Right hindlimb (tissue), 1 donor: ENCODE measurements around the gene MAN1B1.
"Not testable (repeated sequence)": the region's sequence is repeated elsewhere in the genome, so short reads cannot be mapped to it uniquely, and the experiment has no call there.

ENCODE experiments used
- DNase-seq: peaks from one replicate; pipeline ENCODE4 v3.0.0-alpha.2; 2018

The MAN1B1 gene

GRCh38 chr9:137052998-137053943, 33.5 kb upstream of the MAN1B1 start:
- DNase-seq = no peak

- DNase-seq = no peak
Measured at GRCh38 chr9:137053944-137054931, 32.5 kb upstream of the MAN1B1 start, which contains the start of gene ENTPD2. Gene ENTPD2, minus strand, starts transcription at chr9:137054061. Its CDS starts 64 bp downstream, at chr9:137053997.

- no peak for DNase-seq
Measured at GRCh38 chr9:137054932-137055384, 31.8 kb upstream of the MAN1B1 start.

GRCh38 chr9:137055385-137056364, 31.1 kb upstream of the MAN1B1 start:
- peak; percentile 94 for DNase-seq

- DNase-seq = no peak
Measured at GRCh38 chr9:137056739-137057415, 29.9 kb upstream of the MAN1B1 start.

GRCh38 chr9:137057545-137057944, 29.2 kb upstream of the MAN1B1 start:
- DNase-seq = no peak

- DNase-seq = no peak
Measured at GRCh38 chr9:137058521-137059234, 28.1 kb upstream of the MAN1B1 start.

- DNase-seq = no peak
Measured at GRCh38 chr9:137062384-137062783, 24.4 kb upstream of the MAN1B1 start.

GRCh38 chr9:137062798-137063197, 24.0 kb upstream of the MAN1B1 start:
- DNase-seq = not testable (repeated sequence)

- DNase-seq = no peak
Measured at GRCh38 chr9:137063311-137064026, 23.3 kb upstream of the MAN1B1 start.

GRCh38 chr9:137064027-137064879, 22.5 kb upstream of the MAN1B1 start:
- DNase-seq = peak; percentile 74

- DNase-seq = no peak
Measured at GRCh38 chr9:137064880-137065164, 22.0 kb upstream of the MAN1B1 start.

GRCh38 chr9:137065336-137065967, 21.3 kb upstream of the MAN1B1 start:
- DNase-seq = no peak

- no peak for DNase-seq
Measured at GRCh38 chr9:137066096-137066861, 20.5 kb upstream of the MAN1B1 start.

- peak; percentile 76 for DNase-seq
Measured at GRCh38 chr9:137067860-137068538, 18.8 kb upstream of the MAN1B1 start.

- DNase-seq = no peak
Measured at GRCh38 chr9:137068539-137069507, 18.0 kb upstream of the MAN1B1 start.
